Dorsolateral prefrontal cortex (tissue), 118 donors: ENCODE measurements around the gene RNASEH2B. TPM values are rescaled to one million over a fixed set of nuclear protein-coding genes. Genes with fewer than 3 reads are reported as not detected.

ENCODE experiments used
- total RNA-seq, 120 experiments: library from RNA; stranded (reverse); gene quantifications; one replicate each; pipeline versions ENCODE4 v1.2.3 to v1.2.4, GENCODE V29; 2022

RNASEH2B gene
- total RNA-seq, 120 experiments from 2014 or later, result 30.4 to 70.7 (median 48.7) TPM

Other genes with a start within 250 kb of the RNASEH2B start
- gene DLEU7, start 66.1 kb upstream of the RNASEH2B start, total RNA-seq, result 10 to 100 TPM in 27 of 120 experiments, 1 to 10 TPM in 93; 1.8 to 16.1 (median 8.0) TPM
- under 1 TPM in 7 of 120 experiments, not detected in 113; 0.13 to 0.67 (median 0.35) TPM for gene C13orf42, start 201.5 kb downstream of the RNASEH2B start, total RNA-seq